PC-9 (cell line): Measurements from ENCODE around the gene HINT2.

Experiments
- CTCF ChIP-seq: fragments of 200-600 bp; sonication (generic); conservative IDR thresholded peaks from 2 replicates; pipeline ENCODE4 v1.6.1; 2017; ENCODE audit warnings: mixed run types, antibody characterized with exemption, mild to moderate bottlenecking, moderate library complexity
- EZH2 ChIP-seq: fragments of 200-600 bp; sonication (generic); IDR thresholded peaks from 2 replicates; pipeline ENCODE4 v1.8.0; 2017; ENCODE audit warnings: antibody characterized with exemption, low read depth

- TF ChIP-seq CTCF = no peak
- TF ChIP-seq EZH2 = no peak
These were observed 47.4 kb downstream of the HINT2 start for GRCh38 chr9:35767458-35767857.
